H1 (cell line): ENCODE data around the gene SOX6. TPM values are rescaled to one million over a fixed set of nuclear protein-coding genes. Genes with fewer than 3 reads are reported as not detected.

ENCODE experiments used
- CHD1 ChIP-seq: IDR thresholded peaks from 2 replicates; pipeline ENCODE4 v1.6.1; 2012; ENCODE audit warnings: low read depth, low read length, improper control_type of control experiment
- KDM5A ChIP-seq: fragments of 200-600 bp; IDR thresholded peaks from 2 replicates; pipeline ENCODE4 v1.7.1; 2012; ENCODE audit warnings: mild to moderate bottlenecking, low read length, inconsistent platforms, mixed read lengths
- RBBP5 ChIP-seq: IDR thresholded peaks from 2 replicates; pipeline ENCODE4 v1.7.1; 2012; ENCODE audit warnings: low read depth, mild to moderate bottlenecking, inconsistent platforms, low read length, moderate library complexity, borderline replicate concordance
- SP2 ChIP-seq: IDR thresholded peaks from 2 replicates; pipeline ENCODE4 v1.6.1; 2012; ENCODE audit warnings: mild to moderate bottlenecking, low read length, inconsistent platforms
- polyA plus RNA-seq, 7 experiments: library from polyadenylated mRNA; depleted of rRNA in 3 of 7; stranded (reverse) in 5 of 7; unstranded in 2 of 7; fragments of >200 nt in 5 of 7; fragments of 200-250 nt in 2 of 7; gene quantifications; 1 replicate in 5 of 7; 2 replicates in 1 of 7; 4 replicates in 1 of 7; pipeline versions ENCODE4 v1.2.1 to v1.2.3, GENCODE V29; 2011 to 2013; ENCODE audit warnings: missing spikeins in 2 of 7, mixed read lengths in 2 of 7
- total RNA-seq: library from RNA; stranded (reverse); fragmentation: NEBNext Ultra II Directional; extraction: Animal tissue kit (Norgen Biotek cat#: 25700); gene quantifications from 2 replicates; pipeline ENCODE4 v1.2.1, GENCODE V29; 2021
- TF ChIP-seq, protein P1 (sequence below), 3 experiments: IDR thresholded peaks; 1 replicate in 2 of 3; 2 replicates in 1 of 3; pipeline versions ENCODE4 v1.5.1 to v1.6.1; 2011; ENCODE audit warnings: low read length in 3 of 3, mild to moderate bottlenecking in 3 of 3, inconsistent platforms in 2 of 3, low read depth in 1 of 3, moderate library complexity in 1 of 3; ENCODE audit not compliant: insufficient read depth in 1 of 3; ENCODE audit errors: control extremely low read depth in 1 of 3

Gene SOX6
- total and polyA plus RNA-seq, 2 of the 8 experiments (the other 6 are each of a cell fraction or from before 2014, with no cell fraction given) = 0.09 TPM; not detected in 1

DNA sequence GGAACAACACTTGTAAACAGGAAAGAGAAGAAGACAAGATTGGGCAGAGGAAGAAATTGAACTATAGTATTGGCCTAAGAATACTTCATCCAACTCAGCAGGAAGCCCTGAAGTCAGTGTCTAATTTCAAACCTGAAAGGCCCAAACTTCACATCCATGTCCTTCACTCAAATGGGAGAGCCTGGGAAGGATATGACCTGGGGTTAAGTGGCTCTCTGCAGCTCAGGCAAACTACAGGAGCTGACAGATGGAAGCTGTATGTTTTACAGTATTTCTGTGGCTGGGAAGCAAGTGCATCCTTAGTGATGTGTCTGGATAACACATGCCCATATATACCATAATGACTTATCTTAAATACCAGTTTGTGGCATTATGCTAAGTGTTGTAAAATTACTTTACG is 196.2 kb downstream of the SOX6 start (continued):
- TF ChIP-seq, protein P1, sequence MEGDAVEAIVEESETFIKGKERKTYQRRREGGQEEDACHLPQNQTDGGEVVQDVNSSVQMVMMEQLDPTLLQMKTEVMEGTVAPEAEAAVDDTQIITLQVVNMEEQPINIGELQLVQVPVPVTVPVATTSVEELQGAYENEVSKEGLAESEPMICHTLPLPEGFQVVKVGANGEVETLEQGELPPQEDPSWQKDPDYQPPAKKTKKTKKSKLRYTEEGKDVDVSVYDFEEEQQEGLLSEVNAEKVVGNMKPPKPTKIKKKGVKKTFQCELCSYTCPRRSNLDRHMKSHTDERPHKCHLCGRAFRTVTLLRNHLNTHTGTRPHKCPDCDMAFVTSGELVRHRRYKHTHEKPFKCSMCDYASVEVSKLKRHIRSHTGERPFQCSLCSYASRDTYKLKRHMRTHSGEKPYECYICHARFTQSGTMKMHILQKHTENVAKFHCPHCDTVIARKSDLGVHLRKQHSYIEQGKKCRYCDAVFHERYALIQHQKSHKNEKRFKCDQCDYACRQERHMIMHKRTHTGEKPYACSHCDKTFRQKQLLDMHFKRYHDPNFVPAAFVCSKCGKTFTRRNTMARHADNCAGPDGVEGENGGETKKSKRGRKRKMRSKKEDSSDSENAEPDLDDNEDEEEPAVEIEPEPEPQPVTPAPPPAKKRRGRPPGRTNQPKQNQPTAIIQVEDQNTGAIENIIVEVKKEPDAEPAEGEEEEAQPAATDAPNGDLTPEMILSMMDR (IDR thresholded peaks at IDR 0.05; ENCODE audit: control extremely low read depth in 1 of 3, insufficient read depth in 1 of 3, low read depth in 1 of 3, low read length in 3 of 3) = no peak
- TF ChIP-seq KDM5A (no peak), RBBP5 (no peak), SP2 (no peak), CHD1 (no peak)
